Stimulated activated CD8-positive, alpha-beta memory T cell treated with anti-CD3 and anti-CD28 coated beads, Interleukin-15, amount 100 ng/mL, for 24 hours (primary cell): ENCODE results near the gene SKP1.
"Not testable (repeated sequence)": the region's sequence is repeated elsewhere in the genome, so short reads cannot be mapped to it uniquely, and the experiment has no call there.

Experiments
- DNase-seq: peaks from one replicate; pipeline ENCODE4 v3.0.0-alpha.2; 2020; ENCODE audit warnings: low read depth

SKP1 gene

DNA sequence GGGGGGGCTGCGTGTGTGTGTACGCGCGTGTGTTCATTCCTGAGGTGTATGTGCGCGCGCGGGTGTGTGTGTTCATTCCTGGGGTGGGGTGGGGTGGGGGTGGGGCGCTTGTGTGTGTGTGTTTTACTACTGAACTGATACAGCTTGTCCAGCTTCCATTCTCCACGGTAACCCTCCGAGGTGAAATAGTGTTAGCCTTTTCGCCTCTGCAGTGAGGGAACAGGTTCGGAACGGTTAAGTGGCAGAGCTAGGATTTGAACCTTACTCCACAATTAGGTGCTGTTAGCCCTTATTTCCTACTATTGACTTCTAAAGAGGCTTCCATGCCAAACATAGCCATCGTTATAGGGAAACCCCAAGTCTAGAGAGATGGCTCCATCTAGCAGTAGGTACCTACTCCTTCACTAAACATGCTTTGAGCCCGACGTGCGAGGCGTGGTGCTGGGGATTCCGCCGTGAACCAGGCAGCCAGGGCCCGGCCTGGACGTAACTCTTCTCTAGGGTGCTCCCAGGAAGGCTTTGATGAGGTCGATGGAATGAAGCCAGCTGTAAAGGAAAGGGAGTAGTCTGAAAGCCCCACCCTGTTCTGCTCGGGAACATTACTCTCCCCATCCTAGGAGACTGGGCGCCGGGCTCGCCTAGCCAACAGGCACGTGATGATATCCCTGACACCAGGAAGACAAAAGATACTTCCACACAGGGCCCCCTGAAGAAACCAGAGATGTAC is 782 bp upstream of the SKP1 start:
- no peak for DNase-seq

DNA sequence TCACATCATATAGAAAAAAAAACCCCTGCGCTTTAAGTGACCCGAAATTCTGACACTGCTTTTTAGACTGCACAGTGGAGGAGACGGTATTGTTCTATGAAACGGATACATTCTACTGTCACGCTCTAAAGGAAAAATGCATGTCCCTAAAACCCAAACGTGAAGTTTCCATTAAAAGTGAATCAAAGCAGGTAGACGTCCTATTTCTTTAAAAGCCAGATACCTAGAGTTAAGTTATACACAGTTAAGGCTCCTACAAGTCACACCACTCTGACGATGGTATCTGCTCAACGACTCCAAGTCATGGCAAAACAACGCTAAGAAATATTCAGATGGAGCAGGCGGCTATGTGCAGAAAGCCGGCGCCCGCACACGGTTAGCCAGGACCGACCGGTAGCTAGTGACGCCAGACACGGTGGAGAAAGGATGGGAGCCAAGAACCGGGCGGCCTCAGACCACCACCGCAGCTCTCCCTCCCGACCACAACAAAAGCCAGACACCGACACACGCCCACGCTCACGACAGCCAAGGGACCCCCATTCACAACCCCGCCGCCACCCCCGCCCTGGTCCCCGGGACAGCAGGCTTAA is 734 bp downstream of the SKP1 start:
- DNase-seq: peak; percentile 22

DNA sequence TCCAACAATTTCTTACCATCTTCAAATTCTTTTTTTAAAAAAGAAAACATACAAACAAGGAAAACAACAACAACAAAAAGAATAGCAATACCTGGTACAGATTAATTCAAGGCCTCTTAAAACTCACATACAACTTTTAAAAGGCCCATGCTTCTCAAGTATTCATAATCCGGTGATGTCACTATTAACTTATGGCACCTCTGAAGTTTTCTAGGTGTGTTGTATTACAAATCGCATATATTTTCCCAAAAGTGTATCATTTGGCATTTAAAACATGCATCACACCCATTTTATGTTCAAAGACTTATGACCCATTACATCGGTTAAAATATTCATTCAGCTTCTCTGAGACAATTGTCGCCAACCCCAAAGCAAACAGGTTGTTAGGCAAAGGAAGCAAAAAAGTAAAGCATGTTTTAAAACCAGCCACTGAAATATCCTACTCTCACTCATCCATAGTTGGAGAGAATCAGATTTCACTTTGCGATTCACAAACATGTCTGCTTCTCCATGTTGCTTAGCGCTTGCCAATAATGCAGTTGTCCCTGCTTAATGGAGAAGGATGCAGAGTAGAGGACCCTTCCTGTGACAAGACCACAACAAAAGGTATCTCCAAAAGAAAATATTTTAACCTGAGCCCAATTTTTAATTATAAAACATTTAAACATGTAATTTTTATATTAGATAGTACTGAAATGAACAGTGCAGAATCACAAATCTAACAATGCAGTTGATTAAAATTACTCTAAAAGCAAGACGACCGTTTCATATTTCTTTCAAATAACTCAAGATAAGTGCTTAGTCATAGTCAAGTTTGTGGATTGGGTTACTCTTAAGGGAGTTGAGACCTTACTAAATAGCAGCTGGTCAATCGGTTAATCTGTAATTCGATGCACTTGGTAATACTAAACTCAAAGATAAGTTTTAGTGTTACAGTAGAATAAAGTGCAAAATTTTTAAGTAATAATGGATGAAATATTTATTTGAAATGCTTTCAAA is 1.6 kb downstream of the SKP1 start:
- no peak for DNase-seq

DNA sequence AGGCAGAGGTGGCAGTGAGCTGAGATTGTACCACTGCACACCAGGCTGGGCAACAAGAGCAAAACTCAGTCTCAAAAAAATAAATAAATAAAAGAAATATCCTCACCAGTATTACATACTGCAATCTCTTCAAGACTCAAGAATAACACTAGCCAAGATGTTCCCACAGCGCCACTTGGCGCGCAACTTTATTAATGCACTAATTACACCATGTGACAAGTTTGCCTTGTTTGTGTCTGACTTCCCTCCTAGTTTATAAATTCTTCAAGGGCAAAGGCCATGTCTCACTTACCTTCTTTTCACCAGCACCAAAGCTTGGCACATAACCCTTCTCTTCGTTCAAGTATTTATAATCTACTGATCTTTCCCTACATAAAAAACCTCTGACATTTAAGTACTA is 4.8 kb downstream of the SKP1 start:
- no peak for DNase-seq

DNA sequence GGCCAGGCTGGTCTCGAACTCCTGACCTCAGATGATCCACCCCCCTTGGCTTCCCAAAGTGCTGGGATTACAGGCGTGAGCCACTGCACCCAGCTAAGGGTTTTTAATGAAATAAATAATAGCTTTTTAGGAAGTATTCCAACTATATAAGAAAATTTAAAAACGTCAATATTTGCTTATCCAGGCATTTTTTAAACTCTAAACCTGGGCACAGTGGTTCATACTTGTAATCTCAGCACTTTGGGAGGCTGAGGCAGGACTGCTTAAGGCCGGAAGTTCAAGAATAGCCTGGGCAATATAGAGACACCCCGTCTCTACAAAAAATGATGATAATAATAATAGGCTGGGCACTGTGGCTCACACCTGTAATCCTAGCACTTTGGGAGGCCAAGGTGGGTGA is 14.2 kb downstream of the SKP1 start:
- no peak for DNase-seq

DNA sequence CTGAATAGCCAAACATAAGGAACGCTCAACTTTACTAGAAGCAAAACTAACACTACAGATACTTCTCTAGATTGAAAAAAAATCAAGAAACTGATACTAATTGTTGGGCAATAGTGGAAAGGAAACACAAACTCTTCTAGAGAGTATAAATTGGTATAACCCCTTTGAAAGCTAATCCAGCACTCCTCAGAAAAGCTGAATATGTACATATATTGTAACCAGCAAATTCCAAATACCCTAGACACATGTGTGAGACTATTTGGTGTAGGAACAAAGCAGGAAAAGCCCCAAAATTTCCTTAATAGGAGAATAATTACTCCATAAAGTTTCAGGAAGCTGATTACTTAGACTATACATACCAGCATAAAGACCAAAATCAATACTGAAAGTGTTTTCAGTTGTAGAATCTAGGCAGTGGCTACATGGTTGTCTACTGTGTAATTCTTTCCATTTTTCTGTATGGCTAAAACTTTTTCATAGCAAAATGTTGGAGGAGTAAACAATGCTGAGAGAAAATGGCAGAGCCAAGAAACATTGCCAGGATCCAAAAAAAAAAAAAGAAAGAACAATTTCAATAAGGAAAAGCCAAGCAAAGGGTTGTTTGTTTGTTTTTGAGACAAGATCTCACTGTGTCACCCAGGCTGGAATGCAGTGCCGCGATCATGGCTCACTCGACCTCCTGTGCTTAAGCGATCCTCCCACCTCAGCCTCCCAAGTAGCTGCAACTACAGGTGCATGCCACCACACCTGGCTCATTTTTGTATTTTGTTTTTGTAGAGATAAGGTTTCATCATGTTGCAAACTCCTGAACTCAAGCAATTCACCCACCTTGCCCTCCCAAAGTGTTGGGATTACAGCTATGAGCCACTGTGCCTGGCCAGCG is 15.0 kb downstream of the SKP1 start:
- DNase-seq: no peak

DNA sequence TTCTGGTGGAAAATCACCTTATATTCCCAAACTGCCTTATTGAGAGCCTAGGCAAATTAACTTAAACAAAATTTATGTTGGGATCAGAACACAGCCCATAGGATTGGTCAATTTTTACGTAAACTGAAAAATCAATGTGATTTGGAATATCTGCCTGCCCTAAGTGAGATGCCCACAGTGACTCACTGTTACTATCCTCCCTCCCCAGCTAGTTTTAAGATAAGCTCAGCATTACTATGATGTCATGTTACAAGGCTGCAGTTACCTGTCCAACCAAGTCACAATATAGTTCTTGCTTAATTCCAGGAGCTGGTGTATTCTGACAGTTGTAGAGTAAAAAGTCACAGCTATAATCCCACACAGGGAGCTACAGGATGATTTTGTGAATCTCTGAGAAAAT is 23.1 kb downstream of the SKP1 start:
- no peak for DNase-seq

DNA sequence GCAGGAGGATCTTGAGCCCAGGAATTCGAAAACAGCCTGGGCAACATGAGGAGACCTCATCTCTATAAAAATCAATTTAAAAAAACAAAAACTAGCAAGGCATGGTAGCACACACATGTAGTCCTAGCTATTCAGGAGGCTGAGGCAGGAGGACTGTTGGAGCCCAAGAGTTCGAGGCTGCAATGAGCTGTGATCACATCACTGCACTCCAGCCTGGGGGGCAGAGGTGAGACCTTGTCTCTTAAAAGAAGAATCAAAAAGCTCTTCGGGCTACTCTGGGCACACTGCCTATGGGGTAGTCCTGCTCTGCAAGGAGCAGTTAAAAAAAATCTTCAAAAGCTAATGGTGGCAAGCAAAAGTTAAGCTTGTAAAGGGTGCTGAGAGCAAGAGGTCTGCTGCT is 23.5 kb downstream of the SKP1 start:
- no peak for DNase-seq

DNA sequence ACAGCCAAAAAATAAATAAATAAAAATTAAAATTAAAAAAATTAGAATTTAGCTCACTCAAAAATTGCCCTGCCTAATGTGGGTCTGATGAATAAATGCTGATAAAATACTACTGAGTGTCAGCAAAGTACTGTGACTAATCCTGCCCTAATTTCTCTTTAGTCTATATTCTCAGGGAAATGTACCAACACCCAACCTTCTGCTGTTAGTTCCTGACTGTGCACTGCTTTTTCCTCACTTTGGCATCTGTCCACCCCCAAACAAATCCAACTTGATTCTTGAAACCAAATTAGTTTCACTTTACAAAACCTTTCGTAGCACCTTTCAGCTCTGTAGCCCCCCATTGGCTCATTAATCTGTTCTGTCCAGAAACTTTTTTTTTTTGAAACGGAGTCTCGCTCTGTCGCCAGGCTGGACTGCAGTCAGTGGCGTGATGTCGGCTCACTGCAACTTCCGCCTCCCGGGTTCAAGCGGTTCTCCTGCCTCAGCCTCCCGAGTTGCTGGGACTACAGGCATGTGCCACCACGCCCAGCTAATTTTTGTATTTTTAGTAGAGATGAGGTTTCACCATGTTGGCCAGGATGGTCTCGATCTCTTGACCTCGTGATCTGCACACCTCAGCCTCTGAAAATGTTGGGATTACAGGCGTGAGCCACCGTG is 24.4 kb downstream of the SKP1 start:
- DNase-seq: not testable (repeated sequence)

DNA sequence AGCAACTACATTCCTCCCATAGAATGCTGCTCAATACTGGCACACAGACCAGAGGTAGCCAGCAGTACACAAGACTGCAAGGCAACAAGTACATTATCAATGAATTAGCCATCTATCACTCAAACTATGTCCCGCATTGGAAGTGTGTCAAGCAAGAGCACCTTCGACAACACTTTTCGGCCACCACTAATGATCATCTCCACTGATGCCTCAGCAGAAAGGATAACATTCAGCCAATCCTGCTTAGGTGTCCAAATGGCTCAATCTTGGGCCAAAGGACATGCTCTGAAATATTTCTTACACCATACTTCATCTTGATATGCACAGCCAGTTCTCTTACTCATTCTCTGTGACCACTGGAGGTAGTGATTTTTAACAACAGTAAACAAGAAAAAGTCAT is 25.0 kb downstream of the SKP1 start:
- no peak for DNase-seq

DNA sequence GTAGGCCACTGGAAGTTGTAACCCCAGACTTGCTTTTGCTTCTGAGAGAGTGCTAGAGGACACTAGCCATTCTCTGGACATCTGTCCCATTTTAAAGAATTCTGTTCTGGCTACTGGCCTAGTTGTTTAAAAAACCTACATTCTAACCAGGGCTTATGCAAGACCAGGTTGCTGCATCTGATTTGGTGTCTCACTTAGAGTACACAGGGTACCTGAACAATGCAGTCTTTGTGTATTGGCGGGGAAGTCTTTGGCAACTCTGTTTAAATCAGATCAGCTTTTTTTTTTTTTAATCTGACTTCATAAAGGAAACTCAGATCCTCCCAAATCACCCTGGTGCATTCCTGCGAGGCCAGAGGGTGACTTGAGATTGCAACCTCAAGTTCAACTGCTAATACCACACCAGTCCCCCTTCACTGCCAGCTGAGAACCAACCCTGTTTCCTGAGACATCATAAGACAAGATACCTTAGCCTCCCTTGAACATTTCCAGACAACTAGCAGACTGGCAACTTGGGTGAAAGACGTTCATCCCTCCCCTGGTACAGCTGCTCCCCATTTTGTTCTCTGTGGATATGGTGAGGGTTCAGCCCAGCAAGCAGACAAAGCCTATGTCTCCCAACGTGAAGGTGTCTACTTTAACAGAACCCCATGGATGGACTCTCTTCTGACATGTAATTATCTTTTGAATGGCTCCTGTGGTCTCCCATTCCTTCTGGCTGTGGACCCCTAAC is 27.0 kb downstream of the SKP1 start:
- no peak for DNase-seq

DNA sequence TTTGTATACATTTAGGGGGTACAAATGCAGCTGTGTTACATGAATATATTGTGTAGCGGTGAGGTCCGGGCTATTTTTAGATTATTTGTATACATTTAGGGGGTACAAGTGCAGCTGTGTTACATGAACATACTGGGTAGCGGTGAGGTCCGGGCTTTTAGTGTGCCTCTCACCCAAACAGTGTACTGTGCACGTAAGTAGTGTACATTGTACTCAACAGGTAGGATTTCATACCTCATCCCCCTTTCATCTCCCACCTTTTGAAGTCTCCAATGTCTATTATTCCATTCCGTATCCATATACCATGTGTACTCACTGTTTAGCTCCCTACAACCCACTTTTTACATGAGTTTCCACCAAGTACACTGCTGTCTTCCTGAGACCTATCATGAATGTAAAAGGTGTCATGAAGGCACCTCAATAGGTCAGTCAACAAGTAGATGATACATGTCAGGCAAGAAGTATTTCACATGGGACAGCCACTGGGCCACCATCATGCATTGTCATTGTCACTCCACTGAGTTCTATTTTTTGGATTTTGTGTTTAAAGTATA is 27.7 kb downstream of the SKP1 start:
- DNase-seq: no peak

DNA sequence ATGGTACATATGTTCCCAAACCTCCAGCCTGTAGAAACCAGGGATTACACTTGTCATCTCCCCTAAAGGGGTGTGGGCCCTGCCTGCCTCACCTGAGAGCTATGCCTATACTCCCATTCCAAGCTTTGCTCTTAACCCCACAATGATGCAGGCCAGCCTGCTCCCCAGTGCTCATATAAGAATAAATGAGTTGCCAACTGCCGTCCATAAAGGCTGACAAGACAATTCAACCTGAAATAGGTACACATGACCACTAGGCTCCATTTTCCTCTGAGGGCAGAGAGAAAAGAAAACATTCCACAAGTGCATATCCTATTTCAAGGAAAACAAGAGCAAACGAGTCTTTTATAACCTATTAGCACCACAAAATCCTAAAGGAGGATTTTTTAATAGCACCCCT is 28.4 kb downstream of the SKP1 start:
- no peak for DNase-seq

DNA sequence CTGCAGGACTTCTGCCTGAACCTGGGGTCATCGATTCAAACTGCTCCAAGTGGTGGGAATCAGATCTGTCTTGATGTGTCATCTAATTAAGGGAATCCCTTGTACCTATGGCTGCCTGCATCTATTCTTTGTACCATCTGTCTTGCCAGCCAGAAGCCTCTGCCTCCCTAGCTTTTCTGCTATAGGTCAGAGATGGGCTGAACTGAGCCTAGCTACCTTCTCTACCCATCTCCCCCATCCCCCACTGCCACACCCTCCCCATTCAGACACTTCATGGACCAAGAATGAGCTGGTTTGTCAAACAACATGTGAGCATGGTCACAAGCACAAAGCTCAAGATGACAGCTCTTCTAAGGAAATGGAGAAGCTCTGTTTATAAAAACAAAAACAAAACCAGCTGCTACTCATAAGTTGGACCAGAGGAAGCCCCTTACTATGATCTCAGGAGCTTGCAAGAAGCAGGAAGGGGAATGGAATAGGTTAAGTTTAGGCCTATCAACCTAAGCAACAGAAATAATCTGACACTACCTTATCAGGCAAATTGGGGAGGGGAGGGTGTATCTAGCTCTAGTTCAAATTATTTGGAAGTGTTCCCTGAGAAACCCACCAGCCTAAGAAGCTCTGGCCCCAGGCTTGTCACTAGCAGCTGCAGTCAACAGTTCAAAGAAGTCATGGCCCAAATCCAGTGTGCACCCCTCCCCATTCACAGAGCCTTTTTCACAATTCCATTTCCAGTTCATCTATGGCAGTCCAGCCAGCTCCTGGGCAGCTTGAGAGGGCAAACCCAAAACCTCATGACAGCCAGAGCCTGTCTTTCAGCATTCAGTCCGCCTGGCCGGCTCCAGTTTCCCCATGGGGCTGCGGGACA is 29.9 kb downstream of the SKP1 start:
- no peak for DNase-seq

DNA sequence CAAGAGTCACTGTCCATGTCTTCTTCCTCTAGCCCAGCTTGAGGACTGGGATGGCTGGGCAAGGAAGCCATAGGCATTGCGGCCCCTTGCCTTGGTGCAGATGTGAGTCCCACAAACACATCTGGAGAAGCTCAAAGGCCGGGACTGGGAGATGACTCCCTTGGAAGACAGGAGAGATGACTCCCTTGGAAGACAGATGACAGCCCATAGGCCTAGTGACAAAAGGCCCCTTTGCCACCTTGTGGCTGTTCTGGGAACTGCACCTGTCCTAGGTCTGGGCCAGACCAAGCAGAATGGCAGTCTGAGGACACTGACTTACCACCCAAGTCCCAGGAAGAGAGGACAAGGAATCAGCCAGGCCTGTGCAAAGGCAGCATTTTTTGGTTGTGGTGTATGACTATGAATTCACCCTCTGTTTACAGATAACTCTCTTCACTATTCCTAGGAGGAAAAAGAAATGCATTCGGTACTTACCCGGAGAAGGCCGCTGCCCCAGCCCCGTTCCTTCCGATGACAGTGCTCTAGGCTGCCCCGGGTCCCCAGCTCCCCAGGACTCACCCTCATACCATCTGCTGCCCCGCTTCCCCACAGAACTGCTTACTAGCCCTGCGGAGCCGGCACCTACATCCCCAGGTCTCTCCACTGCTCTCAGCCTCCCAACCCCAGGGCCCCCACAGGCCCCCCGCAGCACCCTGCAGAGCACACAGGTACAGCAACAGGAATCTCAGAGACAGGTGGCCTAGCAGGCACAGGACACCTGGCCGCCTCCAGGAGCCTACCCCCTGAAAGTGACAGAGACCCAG is 30.8 kb downstream of the SKP1 start:
- peak; percentile 74 for DNase-seq

DNA sequence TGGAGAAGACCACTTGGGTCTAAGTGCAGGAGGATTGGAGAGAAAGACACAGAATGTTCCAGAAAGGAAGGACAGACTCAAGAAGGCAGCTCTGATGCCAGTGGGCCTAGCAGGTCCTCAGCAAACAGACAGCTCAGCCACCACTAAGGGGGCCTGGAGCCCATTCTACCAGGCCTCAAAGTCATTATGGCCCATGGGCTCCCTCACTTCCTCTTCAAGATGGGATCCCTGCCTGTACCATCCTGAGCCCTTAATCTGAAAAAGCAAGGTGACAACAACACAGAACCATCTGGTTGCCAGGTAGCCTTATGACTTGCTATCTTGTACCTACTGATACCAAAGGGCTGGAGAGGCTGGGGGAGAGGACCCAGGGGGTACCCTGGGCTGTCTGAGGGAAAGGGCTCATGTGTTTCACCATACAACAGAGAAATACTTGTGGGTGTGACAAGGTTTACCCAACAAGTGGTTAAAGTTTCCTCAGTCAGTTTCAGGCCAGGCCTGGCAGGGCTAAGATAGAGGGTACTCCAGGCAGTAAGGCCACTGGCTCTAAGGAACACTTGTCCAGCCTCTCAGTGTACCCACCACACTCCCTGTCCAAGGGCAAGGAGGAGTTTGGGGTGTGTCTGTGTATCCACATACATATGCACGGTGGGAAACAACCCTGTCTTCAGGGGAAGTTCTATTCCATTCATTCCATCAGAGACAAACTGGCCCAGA is 31.6 kb downstream of the SKP1 start:
- DNase-seq: no peak
